ENCODE data around the gene SULT2B1.
"Not testable (repeated sequence)": the region's sequence is repeated elsewhere in the genome, so short reads cannot be mapped to it uniquely, and the experiment has no call there.

Gene SULT2B1

DNA sequence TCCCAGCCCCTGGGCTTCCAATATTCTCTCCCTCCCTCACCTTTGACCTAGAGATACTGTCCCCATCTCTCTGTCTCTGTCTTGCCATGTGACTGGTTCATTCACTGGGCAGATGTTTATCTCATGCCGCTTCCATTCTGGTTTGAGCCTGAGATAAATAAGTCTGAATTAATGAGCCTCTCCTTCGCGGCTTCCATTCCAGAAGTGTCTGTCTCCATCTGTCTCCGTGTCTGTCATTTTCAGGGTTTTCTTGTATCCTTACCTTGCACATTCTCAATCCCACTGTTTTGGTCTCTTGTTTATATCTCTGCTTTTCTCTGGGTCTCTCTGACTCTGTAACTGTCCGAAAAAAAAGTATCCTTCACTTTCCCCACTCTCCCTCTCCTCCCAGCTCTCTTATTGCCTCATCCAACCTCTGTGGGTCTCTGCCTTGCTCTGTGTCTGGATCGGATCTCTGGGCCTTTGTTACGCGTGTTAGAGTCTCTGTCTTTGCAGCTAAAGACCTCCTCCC is 71.6 kb downstream of the SULT2B1 start:
- DNase-seq: no peak

DNA sequence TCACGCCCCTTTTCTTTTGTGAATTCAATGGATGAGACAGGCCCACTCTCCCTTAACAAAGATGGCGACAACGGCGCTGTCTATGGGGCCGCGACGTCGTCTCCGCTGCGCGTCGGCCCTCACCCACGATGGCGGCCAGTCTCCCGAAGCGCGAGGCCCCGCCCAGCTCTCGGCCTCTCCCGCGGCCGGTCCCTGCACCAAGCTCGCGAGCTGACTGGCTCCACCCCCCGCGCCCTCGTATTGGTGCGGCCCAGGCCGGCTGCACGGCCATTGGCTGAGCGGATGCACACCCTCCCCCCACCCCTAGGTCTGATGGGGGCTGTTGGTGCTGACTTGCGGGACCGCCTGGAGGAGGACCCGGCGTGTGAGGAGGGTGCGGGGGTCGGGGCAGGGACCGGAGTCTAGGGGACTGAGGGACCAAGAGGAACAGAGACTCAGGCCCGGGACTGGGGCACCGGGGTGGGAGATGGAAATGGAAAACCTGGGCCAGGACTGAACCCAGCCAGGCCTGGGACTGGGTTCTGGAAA is 72.2 kb downstream of the SULT2B1 start:
- DNase-seq: peak; percentile 89 to 96 (median 92)

DNA sequence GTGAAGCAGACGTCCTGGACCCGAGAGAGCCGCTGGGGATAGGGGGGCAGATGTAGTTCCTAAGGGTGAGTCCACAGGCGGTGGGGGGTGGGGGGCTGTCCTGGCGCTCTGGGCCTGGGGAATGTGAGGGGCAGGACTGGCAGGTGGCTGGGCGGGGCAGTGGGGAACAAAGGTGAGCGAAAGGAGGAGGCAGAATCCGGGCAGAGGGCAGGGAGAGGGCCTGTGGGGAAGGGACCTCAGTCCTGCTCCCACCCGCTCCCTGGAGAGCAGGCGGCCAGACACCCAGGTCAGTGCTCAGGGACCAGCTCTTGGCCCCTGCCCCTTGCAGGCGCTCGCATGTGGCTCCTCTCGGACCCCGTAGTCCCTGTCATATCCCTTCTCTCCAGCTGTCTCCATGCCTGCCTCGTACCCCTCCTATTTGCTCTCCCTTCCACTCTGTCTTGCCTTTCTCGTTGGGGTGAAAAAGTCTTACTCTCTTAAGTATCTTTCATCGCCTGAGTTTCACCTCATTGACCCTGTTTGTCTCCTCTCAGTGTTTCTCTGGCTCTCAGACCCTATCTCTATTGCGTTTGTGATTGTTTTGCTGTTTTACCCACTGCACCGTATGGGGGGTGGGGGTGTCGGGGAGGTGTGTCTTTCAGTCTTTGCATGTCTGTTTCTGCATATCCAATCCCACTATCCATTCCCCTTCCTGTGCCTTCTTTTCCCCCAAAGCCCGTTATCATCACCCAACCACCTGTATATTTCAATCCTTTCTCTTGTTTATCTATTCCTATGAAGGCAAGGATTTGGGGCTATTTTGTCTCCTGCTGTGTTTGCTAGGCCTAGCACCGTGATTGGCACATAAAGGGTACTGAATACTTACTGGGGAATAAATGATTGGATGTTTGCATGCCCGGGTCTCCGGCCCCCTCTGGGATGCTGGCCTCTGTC is 73.1 kb downstream of the SULT2B1 start:
- DNase-seq: no peak

DNA sequence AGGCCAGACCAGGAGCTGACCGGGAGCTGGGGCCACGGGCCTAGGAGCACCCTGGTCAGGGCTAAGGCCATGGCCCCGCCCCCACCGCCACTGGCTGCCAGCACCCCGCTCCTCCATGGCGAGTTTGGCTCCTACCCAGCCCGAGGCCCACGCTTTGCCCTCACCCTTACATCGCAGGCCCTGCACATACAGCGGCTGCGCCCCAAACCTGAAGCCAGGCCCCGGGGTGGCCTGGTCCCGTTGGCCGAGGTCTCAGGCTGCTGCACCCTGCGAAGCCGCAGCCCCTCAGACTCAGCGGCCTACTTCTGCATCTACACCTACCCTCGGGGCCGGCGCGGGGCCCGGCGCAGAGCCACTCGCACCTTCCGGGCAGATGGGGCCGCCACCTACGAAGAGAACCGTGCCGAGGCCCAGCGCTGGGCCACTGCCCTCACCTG is 73.9 kb downstream of the SULT2B1 start:
- no peak for DNase-seq

DNA sequence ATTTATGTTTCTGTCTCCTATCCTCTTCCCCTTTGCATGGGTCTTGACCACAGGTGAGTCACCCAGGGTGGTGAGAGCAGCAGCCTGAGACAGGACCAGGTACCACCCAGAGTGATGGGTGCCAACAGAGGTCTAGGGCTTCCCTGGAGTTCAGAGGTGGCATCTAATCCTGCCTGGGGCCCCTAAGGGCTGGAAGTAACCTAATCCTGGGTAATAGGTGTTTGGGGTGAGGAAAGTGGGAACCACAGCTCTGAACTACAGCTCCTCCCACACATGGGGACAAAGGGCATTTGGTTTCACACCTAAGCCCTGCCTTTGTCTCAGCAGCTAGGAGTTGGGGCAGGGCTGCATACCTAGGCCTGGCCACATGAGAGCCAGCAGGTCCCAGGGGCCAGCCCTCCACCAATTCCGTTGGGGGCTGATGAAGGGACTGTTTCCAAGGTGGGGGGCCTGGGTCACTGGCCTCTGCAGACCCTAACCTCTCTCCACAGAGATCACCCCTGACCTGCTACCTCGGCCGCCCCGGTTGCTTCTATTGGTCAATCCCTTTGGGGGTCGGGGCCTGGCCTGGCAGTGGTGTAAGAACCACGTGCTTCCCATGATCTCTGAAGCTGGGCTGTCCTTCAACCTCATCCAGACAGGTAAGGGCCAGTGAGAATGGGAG is 75.4 kb downstream of the SULT2B1 start:
- no peak for DNase-seq

DNA sequence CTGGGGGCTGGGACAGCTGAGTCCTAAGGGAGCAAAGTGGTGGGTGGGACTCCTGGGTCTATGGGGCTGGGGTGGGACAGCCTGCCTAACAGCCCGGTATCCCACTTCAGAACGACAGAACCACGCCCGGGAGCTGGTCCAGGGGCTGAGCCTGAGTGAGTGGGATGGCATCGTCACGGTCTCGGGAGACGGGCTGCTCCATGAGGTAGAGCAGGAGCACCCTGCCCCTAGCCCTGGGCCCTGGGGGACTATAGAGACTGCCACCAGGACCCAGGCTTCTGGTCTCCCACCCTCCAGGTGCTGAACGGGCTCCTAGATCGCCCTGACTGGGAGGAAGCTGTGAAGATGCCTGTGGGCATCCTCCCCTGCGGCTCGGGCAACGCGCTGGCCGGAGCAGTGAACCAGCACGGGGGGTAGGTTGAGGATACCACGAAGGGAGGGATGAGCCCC is 75.9 kb downstream of the SULT2B1 start:
- no peak for DNase-seq

DNA sequence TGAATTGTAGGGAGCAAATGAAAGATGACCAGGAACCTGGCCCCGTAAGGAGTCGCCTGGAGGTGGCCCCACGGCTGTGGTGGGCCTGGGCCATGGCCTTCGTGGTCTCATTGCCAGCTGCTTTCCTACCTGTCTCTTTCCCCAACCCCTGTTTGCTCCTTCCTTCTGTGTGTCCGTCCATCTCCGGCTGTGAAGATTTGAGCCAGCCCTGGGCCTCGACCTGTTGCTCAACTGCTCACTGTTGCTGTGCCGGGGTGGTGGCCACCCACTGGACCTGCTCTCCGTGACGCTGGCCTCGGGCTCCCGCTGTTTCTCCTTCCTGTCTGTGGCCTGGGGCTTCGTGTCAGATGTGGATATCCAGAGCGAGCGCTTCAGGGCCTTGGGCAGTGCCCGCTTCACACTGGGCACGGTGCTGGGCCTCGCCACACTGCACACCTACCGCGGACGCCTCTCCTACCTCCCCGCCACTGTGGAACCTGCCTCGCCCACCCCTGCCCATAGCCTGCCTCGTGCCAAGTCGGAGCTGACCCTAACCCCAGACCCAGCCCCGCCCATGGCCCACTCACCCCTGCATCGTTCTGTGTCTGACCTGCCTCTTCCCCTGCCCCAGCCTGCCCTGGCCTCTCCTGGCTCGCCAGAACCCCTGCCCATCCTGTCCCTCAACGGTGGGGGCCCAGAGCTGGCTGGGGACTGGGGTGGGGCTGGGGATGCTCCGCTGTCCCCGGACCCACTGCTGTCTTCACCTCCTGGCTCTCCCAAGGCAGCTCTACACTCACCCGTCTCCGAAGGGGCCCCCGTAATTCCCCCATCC is 76.7 kb downstream of the SULT2B1 start:
- peak in 1 of 4 experiments; percentile 45 for DNase-seq

DNA sequence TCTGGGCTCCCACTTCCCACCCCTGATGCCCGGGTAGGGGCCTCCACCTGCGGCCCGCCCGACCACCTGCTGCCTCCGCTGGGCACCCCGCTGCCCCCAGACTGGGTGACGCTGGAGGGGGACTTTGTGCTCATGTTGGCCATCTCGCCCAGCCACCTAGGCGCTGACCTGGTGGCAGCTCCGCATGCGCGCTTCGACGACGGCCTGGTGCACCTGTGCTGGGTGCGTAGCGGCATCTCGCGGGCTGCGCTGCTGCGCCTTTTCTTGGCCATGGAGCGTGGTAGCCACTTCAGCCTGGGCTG is 77.3 kb downstream of the SULT2B1 start:
- DNase-seq: no peak

DNA sequence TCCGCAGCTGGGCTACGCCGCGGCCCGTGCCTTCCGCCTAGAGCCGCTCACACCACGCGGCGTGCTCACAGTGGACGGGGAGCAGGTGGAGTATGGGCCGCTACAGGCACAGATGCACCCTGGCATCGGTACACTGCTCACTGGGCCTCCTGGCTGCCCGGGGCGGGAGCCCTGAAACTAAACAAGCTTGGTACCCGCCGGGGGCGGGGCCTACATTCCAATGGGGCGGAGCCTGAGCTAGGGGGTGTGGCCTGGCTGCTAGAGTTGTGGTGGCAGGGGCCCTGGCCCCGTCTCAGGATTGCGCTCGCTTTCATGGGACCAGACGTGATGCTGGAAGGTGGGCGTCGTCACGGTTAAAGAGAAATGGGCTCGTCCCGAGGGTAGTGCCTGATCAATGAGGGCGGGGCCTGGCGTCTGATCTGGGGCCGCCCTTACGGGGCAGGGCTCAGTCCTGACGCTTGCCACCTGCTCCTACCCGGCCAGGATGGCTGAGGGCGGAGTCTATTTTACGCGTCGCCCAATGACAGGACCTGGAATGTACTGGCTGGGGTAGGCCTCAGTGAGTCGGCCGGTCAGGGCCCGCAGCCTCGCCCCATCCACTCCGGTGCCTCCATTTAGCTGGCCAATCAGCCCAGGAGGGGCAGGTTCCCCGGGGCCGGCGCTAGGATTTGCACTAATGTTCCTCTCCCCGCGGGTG is 77.8 kb downstream of the SULT2B1 start:
- peak in 1 of 4 experiments; percentile 35 for DNase-seq

DNA sequence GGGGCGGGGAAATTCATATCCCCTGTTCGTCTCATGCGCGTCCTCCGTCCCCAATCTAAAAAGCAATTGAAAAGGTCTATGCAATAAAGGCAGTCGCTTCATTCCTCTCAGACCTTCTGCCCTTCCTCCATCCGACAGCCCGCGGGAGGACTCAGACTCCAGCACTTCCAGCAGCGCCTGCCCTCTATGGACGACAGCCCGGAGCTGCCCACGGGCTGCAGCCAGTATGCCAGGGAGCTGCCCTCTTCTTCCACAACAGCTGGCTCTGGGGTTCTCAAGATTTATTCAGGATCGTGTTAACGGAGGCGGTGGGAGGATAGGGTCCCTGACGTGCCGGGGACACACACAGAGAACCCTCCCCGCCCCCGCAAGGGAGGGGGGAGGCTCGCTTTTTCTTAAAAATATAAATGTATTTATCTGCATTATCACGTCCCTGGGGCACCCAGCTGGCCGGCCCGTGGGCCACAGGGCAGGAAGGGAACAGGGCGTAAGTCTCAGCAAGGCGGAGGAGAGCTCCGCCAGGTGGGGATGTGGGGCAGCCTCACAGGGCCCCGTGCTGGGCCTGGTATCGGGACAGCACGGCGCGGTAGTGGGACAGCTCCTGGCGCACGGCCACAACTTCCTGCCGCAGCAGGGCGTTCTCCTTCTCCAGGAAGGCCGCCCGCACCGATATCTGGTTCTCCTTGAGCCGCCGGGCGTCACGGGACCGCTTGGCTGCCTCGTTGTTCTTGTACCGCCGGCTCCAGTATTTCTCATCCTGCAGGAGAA is 78.5 kb downstream of the SULT2B1 start:
- peak; percentile 22 to 65 (median 50) for DNase-seq

DNA sequence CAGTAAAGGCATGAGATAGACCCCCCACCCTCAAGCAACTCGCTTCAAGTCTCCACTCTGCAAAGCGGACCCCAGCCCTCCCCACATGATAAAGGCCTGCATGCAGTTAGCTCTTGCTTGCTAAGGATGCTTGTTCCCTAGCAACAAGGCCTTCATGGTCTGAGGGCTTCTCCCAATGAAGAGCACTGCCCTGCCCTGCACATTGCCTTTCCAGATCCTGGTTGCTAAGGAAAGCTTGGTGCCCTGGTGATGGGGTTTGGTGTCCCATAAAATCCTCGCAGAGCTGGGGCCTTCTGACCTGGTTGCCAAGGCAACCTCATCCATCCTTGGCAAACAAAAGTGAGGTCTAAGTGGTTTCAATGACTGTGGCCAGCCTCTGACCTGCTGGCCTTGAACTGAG is 79.3 kb downstream of the SULT2B1 start:
- DNase-seq: no peak

DNA sequence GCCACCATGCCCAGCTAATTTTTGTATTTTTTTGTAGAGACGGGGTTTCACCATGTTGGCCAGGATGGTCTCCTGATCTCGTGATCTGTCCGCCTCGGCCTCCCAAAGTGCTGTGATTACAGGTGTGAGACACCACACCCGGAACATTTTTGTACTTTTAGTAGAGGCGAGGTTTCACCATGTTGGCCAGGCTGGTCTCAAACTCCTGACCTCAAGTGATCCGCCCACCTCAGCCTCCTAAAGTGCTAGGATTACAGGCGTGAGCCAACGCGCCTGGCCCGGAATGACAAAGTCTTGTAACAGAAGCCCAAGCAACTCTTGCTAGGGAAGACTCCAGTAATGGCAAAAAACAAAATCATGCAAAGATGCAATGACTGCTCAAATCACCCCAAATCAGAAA is 80.3 kb downstream of the SULT2B1 start:
- not testable (repeated sequence) for DNase-seq

DNA sequence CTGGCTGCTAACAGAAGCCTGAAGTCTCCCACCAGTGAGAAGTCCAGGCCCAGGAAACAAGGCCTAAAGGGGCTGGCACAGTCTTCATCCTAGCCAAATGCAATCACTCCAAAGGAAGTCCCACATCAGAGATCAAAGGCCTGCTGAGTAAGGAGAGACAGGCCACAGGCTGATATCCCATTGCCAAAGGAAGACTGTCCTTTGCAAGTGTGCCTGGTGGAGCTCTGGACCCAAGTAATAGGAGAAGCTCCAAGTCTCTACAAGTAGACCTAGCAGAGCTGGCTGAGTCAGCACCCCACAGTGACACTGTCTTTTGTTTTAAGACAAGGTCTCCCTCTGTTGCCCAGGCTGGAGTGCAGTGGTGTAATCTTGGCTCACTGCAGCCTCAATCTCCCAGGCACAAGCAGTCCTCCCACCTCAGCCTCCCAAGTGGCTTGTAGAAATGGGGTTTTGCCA is 80.7 kb downstream of the SULT2B1 start:
- peak; percentile 58 to 73 (median 71) for DNase-seq

DNA sequence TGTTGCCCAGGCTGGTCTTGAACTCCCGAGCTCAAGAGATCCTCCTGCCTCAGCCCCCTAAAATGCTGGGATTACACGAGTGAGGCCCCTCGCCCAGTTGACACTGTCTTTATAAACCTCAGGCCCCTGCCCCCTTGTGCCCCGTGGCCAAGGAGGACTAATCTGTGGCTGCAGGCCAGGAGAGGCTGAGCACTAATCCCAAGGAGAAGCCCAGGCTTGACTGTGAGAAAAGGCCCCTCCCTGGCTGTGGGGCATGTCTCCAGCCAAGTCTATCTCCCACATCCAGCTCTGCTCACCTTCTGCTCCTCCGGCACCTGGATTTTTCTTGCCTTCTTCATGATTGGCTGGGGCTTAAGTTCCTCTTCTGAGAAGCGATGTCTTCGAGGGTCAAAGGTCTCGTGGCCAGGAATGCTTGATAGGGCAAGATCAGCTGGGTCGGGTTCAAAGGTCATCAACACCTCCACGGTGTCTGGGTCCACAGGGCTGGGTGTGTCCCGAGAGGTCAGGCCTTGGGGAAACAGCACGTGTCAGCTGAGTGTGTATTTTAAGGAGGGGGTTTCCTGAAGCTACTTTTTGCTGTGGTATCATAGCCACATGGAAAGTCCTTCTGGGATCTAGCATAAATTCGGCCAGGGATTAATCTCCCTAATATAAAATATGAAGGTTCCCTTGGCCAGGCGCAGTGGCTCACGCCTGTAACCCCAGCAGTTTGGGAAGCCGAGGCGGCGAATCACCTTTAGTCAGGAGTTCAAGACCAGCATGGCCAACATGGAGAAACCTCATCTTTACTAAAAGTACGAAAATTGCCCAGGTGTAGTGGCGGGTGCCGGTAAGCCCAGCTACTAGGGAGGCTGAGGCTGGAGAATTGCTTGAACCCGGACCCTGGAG is 81.4 kb downstream of the SULT2B1 start:
- DNase-seq: no peak

DNA sequence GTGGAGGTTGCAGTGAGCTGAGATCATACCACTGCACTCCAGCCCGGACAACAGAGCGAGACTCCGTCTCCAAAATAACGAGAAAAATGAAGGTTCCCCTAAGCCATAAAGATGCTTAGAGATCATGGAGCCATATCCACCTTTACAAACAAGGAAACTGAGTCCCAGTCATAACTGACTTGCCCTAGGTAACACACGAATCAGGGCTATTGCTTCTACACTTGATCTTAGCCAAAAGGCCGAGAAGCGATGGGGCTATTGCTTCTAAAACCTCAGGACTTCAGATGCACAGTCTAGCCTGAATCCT is 82.0 kb downstream of the SULT2B1 start:
- no peak for DNase-seq

DNA sequence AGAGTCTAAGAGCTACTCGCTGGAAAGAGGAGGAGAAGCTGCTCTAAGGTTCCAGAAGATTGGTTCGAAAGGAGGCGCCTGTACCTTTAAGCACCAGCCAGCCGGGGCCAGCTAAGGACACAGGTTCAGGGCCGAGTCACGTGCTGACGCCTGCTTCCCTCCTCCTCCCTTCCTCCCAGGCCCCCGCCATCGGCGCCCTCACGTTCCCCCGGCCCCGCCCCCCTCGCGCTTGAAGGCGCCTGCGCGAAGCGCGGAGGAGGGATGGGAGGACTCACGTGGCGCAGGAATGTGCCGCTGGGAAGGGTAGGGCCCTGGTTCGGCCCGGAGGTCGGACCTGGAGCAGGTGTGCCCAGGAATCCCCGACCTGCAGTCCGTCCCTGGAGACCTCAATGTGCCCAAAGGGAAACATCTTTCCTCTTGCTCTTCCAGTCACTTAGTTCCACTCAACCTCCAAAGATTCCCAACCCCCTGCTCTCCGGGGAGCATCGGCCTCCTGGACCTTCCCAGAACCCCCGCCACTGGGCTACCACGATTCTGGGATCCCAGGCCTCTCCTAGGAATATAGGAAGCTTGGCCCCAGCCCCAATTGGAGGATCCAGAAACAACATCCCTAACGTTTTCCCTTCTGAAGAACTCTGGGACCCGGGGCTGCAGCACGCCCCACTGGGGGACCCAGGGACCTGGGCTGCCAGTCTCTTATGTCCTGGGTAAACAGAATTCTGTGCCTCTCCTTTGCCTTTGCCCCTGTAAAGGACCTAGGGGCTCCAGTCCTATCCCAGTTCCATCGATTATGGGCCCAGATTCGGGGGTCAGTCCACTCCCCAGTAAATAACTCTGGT is 82.7 kb downstream of the SULT2B1 start:
- DNase-seq: peak; percentile 91 to 97 (median 94)

DNA sequence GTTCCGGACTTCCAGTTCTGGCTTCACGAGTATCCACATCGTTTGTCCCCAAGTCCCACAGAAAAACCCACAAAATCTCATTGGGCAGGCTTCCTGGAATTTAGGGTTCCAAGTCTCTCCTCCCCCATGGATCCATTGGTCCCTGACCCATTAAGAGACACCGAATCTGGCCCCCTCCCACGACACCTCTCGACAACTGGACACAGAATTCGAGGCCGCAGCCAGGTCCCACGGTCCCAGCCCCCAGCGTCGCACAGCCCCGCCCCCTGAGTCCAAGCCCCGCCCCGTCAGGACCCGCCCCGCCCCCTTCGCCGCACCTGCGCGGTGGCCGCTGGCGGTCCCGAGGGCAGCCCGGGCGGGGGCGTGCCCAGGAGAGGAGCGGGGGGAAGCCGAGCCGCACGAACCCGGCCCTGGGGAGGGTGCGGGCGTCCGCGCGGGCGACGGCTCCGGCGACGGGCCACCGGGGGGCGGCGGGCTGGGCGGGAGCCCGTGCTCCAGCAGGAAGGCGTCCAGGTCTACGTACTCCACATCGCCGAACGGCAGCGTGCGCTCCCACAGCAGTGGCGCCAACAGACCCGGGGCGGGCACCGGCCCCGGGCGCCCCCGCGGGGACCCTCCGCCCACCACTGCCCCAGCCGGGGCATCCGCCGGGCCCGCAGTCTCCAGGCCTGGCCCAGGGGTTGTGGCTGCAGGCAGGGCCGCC is 83.4 kb downstream of the SULT2B1 start:
- peak; percentile 77 to 94 (median 86) for DNase-seq

All from suppressor macrophage (primary cell).